Nephron progenitor cell (in vitro differentiated cells): ENCODE measurements around the gene TUBA1B.

Source experiments
- DNase-seq: peaks from one replicate; pipeline ENCODE4 v3.0.0; 2021
- H3K27ac Mint-ChIP-seq: 2 replicates; pipeline ENCODE4 v1.8.0; 2021; ENCODE audit warnings: mild to moderate bottlenecking, moderate library complexity, mixed read lengths
- H3K27me3 Mint-ChIP-seq: 2 replicates; pipeline ENCODE4 v1.8.0; 2021; ENCODE audit warnings: mild to moderate bottlenecking, low read depth, mixed read lengths; ENCODE audit not compliant: poor library complexity
- H3K36me3 Mint-ChIP-seq: 2 replicates; pipeline ENCODE4 v1.8.0; 2021; ENCODE audit warnings: low read depth, mixed read lengths
- H3K4me1 Mint-ChIP-seq: 2 replicates; pipeline ENCODE4 v1.8.0; 2021; ENCODE audit warnings: mixed read lengths
- H3K4me3 Mint-ChIP-seq: 2 replicates; pipeline ENCODE4 v1.8.0; 2021; ENCODE audit warnings: mild to moderate bottlenecking, moderate library complexity, mixed read lengths
- H3K9me3 Mint-ChIP-seq: 2 replicates; pipeline ENCODE4 v1.8.0; 2021; ENCODE audit warnings: mild to moderate bottlenecking, moderate library complexity, mixed read lengths
- CTCF ChIP-seq: fragments of 200-600 bp; sonication (generic); IDR thresholded peaks from 2 replicates; pipeline ENCODE4 v1.5.0; 2021; ENCODE audit warnings: antibody characterized with exemption

Gene TUBA1B

GRCh38 chr12:49084438-49084837, 46.8 kb downstream of the TUBA1B start:
- TF ChIP-seq CTCF: no peak
- H3K27me3 Mint-ChIP-seq: peaks cover 78% of the 10 kb centered on the region

GRCh38 chr12:49079793-49080192, 51.4 kb downstream of the TUBA1B start:
- Mint-ChIP-seq H3K9me3 (no peaks in the 10 kb centered on the region), H3K27ac (no peak overlapping the region), H3K36me3 (no peaks in the 10 kb centered on the region), H3K4me1 (no peaks in the 10 kb centered on the region), H3K27me3 (peaks cover 48% of the 10 kb centered on the region), H3K4me3 (no peak overlapping the region)
- TF ChIP-seq CTCF: no peak
- no peak for DNase-seq

More at GRCh38 chr12:49084438-49084837, 46.8 kb downstream of the TUBA1B start:
- no peak for DNase-seq
- Mint-ChIP-seq H3K4me3 (no peak overlapping the region), H3K27ac (no peak overlapping the region), H3K36me3 (no peaks in the 10 kb centered on the region), H3K9me3 (no peaks in the 10 kb centered on the region), H3K4me1 (peaks cover 6% of the 10 kb centered on the region)
